ENCODE measurements around the gene WSB1.
"Not testable (repeated sequence)": the region's sequence is repeated elsewhere in the genome, so short reads cannot be mapped to it uniquely, and the experiment has no call there.

WSB1 gene

DNA sequence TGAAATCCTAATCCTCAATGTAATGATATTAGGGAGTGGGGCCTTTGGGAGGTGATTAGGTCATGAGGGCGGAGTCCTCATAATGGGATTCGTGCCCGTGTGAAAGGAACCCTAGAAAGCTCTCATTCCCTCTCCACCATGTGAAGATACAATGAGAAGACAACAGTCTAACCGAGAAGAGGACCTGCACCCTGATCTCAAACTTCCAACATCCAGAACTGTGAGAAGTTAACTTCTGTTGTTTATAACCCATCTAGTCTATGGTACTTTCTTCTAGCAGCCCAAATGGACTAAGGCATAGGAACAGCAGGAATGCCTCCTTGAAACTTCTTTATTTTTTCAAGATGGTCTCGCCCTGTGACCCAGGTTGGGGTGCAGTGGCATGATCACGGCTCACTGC, 24.7 kb downstream of the WSB1 start:
- no peak for DNase-seq

- DNase-seq = no peak
Measured at GRCh38 chr17:27319541-27320221, 25.8 kb downstream of the WSB1 start.

- no peak for DNase-seq
Measured at GRCh38 chr17:27320222-27320560, 26.3 kb downstream of the WSB1 start.

- no peak for DNase-seq
Measured at GRCh38 chr17:27321372-27321771, 27.5 kb downstream of the WSB1 start.

DNA sequence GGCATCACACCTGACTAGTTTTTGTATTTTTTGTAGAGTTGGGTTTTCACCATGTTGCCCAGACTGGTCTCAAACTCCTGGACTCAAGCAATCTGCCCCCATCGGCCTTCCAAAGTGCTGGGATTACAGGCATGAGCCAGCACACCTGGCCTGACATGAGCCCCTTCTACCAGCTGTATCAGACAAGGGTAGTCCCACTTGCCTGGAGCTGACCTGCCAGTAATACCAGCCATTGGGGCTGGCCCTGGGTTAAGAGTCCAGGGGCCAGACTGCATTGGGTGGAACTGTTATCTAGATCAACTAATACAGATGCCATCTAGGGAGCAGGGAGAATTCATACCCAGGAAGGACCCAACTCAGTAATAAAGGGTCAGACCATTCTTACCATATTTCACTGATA, 28.1 kb downstream of the WSB1 start:
- DNase-seq = no peak

DNA sequence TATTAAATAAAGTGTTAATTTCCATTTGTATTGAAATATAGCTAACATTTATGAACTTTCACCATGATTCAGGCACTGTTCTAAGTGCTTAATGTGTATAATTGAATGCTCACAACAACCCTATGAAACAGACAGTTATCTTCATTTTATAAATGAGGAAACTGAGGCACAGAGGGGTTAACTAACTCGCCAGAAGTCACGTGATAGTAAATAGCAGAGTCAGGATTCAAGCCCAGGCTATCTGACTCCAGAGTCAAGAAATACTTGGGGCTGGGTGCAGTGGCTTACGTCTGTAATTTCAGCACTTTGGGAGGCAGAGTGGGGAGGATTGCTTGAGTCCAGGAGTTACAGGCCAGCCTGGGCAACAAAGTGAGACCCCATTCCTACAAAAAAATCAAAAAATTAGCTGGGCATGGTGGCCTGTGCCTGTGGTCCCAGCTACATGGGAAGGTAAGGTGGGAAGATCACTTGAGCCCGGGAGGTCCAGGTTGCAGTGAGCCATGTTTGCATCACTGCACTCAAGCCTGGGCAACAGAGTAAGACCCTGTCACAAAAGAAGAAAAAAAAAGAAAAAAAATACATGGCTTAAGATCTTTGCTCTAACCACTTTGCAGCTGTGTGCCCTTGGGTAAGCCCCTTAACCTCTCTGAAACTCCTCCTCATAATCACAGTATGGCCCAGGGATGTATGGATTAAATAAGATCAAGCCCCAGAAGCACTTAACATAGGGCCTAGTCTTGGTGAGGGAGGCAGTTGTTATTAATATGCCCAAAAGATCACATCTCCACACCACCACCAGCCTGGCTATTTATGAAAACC, 29.0 kb downstream of the WSB1 start:
- DNase-seq = no peak

GRCh38 chr17:27323538-27324215, 29.8 kb downstream of the WSB1 start:
- no peak for DNase-seq

DNA sequence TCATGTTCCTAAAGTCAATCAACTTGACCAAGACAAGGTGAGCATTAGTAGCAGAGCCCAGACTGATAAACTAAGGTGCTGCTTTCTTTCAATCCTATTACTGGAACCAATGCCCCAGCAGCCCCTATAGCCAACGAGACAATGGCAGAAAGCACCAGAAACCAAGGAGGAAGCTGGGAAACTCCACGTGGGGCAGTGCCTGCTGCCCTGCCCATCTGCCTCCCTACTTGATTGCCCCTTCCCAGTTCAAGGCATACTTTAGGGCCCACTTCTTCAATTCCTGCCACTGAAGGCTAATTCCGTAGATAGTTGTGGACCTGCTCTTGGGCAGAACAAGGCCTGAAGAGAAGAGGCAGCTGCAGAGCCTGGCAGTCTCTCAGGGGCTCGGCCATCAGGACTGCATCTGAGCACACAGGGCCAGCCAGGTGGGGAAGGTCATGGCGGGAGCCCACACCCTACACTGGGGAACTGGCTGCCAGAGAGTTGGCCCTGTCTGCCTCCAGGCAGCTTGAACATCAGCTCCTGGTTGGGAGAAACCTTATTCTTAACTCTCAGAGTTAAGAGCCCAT, 30.9 kb downstream of the WSB1 start:
- no peak for DNase-seq

GRCh38 chr17:27326051-27326450, 32.1 kb downstream of the WSB1 start:
- DNase-seq = no peak

- no peak for DNase-seq
Measured at GRCh38 chr17:27326585-27326984, 32.7 kb downstream of the WSB1 start.

GRCh38 chr17:27327397-27327796, 33.5 kb downstream of the WSB1 start:
- DNase-seq = no peak

DNA sequence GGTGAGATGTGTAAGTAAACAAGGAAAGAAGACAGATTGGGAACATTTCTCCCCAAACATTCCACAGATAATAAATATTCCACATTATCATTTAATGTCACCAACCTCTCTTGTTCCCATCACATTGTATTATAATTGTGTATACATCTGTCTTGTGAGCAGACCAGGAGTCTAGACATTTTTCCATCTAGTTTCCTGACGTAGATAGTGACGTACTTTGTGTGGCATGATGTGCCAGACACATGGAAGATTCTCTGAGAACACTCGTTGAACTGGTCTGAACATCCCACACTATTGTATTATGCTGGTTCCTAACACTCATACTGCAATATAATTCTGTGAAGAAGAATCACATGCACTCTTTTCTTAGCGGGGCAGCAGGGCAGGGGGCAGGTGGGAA, 34.0 kb downstream of the WSB1 start:
- DNase-seq = no peak

DNA sequence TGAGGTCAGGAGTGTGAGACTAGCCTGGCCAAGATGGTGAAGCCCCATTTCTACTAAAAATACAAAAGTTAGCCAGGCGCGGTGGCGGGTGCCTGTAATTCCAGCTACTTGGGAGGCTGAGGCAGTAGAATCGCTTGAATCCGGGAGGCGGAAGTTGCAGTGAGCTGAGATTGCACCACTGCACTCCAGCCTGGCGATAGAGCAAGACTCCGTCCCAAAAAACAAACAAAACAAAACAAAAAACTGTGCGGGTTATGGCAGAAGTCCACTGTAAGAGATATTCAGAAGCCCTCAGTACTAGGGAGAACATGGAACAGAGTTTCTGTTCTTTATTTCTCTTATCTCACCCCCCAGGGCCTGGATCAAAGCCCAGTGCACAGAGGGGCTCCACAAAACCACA, 34.8 kb downstream of the WSB1 start:
- DNase-seq = not testable (repeated sequence)

DNA sequence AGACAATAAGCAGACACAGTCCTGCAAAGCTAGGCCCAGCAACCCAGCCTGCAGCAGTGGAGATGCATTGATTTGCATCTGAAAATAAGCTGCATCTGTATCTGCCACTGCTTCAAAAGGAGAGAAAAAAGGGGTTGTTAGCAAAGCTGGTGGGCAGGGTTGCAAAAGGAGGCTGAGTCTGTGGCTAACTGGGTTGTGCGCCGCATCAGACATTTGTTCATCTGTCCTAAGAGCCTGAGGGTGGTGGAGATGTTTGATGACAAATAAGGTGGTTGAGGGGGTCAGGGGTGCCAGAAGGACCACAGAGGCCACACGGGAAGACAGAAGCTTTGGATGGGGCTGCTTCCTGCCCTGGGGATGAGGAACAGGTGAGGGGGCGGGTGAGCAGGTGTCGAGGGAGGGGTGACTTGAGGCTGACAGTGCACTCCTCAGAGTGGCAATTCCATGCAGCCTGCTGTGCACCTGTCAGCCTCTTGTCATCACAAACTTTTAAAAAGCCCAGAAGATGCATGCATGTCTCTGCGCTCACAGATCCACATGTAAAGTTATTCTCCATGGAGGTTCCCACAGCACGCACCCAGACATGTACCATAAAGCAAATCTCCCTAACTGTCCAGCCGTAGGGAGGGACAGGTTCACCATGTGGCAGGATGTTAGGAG, 35.4 kb downstream of the WSB1 start:
- DNase-seq = no peak

DNA sequence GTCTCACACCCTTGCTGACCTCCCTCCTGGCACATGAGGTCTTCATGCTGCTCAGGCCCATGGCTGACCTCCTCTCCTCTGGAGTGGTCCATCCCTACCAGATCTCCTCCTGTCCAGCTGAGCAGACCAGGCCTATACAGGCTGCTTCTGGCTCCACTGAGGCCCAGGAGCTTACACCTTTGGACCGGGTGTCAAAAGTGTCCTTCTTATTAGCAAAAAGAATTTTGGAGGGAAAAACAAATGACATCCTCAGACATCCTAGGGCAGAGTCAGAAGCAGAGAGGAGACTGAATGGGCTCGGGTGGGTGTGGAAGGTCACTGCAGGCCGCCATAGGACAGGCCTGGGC, 38.1 kb downstream of the WSB1 start:
- DNase-seq = no peak

- DNase-seq = peak; percentile 47 to 82 (median 62)
Measured at GRCh38 chr17:27332485-27333409, 38.8 kb downstream of the WSB1 start.

- DNase-seq = peak in 1 of 4 experiments; percentile 8
Measured at GRCh38 chr17:27333410-27333980, 39.6 kb downstream of the WSB1 start.

- no peak for DNase-seq
Measured at GRCh38 chr17:27336184-27336583, 42.3 kb downstream of the WSB1 start.

GRCh38 chr17:27338536-27338985, 44.6 kb downstream of the WSB1 start:
- DNase-seq = no peak

- DNase-seq = no peak
Measured at GRCh38 chr17:27339198-27339835, 45.4 kb downstream of the WSB1 start.
